Tibial artery (tissue), 4 donors: Measurements from ENCODE around the gene ADAM10.

Experiments
- DNase-seq, 2 donors: peaks; one replicate each; pipeline ENCODE4 v3.0.0-alpha.2; 2019
- H3K27ac ChIP-seq, 2 donors: fragments of 200-600 bp; sonication (generic) in 1 of 2; 1 replicate in 1 of 2; 2 replicates in 1 of 2; pipeline ENCODE4 v1.5.1; 2018 to 2019; ENCODE audit warnings: mild to moderate bottlenecking in 1 of 2
- H3K27me3 ChIP-seq, 2 donors: fragments of 200-600 bp; sonication (generic) in 1 of 2; one replicate each; pipeline versions ENCODE4 v1.5.1 to v1.6.0; 2016 to 2019
- H3K36me3 ChIP-seq, 3 donors: fragments of 200-600 bp; sonication (generic) in 2 of 3; one replicate each; pipeline ENCODE4 v1.5.1; 2016 to 2019; ENCODE audit warnings: mild to moderate bottlenecking in 2 of 3
- H3K4me1 ChIP-seq, 4 donors: fragments of 200-600 bp; sonication (generic) in 2 of 4; 1 replicate in 3 of 4; 2 replicates in 1 of 4; pipeline ENCODE4 v1.5.1; 2016 to 2019
- H3K4me3 ChIP-seq, 2 donors: fragments of 200-600 bp; sonication (generic) in 1 of 2; 1 replicate in 1 of 2; 2 replicates in 1 of 2; pipeline ENCODE4 v1.5.1; 2018 to 2019; ENCODE audit warnings: mild to moderate bottlenecking in 2 of 2
- H3K9me3 ChIP-seq, 3 donors: fragments of 200-600 bp; sonication (generic) in 1 of 3; one replicate each; pipeline ENCODE4 v1.5.1; 2016 to 2019
- CTCF ChIP-seq, 2 experiments: fragments of 200-600 bp in 1 of 2; fragments of 450-650 bp in 1 of 2; IDR thresholded peaks; one replicate each; pipeline ENCODE4 v1.5.1; 2017 to 2019; ENCODE audit warnings: antibody characterized with exemption in 2 of 2, mild to moderate bottlenecking in 1 of 2, moderate library complexity in 1 of 2
- intact Hi-C: fragments of 100-400 bp; cut with DNase I; formaldehyde crosslinking; loops from one replicate; pipeline ENCODE4 v1.15.0; 2023; ENCODE audit warnings: low total_unique reads

Gene ADAM10

GRCh38 chr15:58602823-58603222 is 146.7 kb downstream of the ADAM10 start:
- H3K4me1 ChIP-seq: no peaks in the 10 kb centered on the region

GRCh38 chr15:58598829-58599210 is 150.7 kb downstream of the ADAM10 start:
- TF ChIP-seq CTCF (IDR thresholded peaks at IDR 0.05): no peak
- peaks cover 7 to 21% (median 19%) of the 10 kb centered on the region in 3 donors for H3K36me3 ChIP-seq
- intact Hi-C loops: no loop called here
- H3K27ac ChIP-seq: no peak overlapping the region
- H3K4me1 ChIP-seq: no peaks in the 10 kb centered on the region
- no peak for DNase-seq
- no peaks in the 10 kb centered on the region for H3K27me3 ChIP-seq
- no peak overlapping the region for H3K4me3 ChIP-seq
- no peaks in the 10 kb centered on the region for H3K9me3 ChIP-seq

More at GRCh38 chr15:58602823-58603222, 146.7 kb downstream of the ADAM10 start:
- TF ChIP-seq CTCF (IDR thresholded peaks at IDR 0.05): no peak
- Histone ChIP-seq H3K4me3 (no peak overlapping the region), H3K9me3 (no peaks in the 10 kb centered on the region), H3K36me3 (peaks cover 7 to 15% (median 12%) of the 10 kb centered on the region in 3 donors), H3K27ac (no peak overlapping the region), H3K27me3 (no peaks in the 10 kb centered on the region)
- intact Hi-C loops: no loop called here
- no peak for DNase-seq

GRCh38 chr15:58597943-58598828 is 151.3 kb downstream of the ADAM10 start:
- Histone ChIP-seq H3K4me1 (no peaks in the 10 kb centered on the region), H3K36me3 (peaks cover 7 to 24% (median 20%) of the 10 kb centered on the region in 3 donors), H3K9me3 (no peaks in the 10 kb centered on the region), H3K4me3 (no peak overlapping the region), H3K27me3 (no peaks in the 10 kb centered on the region), H3K27ac (no peak overlapping the region)
- TF ChIP-seq CTCF (IDR thresholded peaks at IDR 0.05): no peak
- no peak for DNase-seq
- intact Hi-C loops: no loop called here

- no peaks in the 10 kb centered on the region for H3K9me3 ChIP-seq
- DNase-seq: no peak
- no peak overlapping the region for H3K4me3 ChIP-seq
- TF ChIP-seq CTCF (IDR thresholded peaks at IDR 0.05): no peak
- peaks cover 7 to 20% (median 15%) of the 10 kb centered on the region in 3 donors for H3K36me3 ChIP-seq
- no peaks in the 10 kb centered on the region for H3K4me1 ChIP-seq
- no peaks in the 10 kb centered on the region for H3K27me3 ChIP-seq
- no peak overlapping the region for H3K27ac ChIP-seq
- intact Hi-C loops: no loop called here
Measured at GRCh38 chr15:58595516-58596263, 153.8 kb downstream of the ADAM10 start.

- Histone ChIP-seq H3K36me3 (peaks cover 7 to 20% (median 13%) of the 10 kb centered on the region in 3 donors), H3K27ac (no peak overlapping the region), H3K9me3 (no peaks in the 10 kb centered on the region), H3K4me3 (no peak overlapping the region), H3K27me3 (no peaks in the 10 kb centered on the region), H3K4me1 (no peaks in the 10 kb centered on the region)
- DNase-seq: no peak
- TF ChIP-seq CTCF (IDR thresholded peaks at IDR 0.05): no peak
- intact Hi-C loops: no loop called here
Measured at GRCh38 chr15:58594898-58595297, 154.6 kb downstream of the ADAM10 start.
